ENCODE measurements around the gene DDX3Y.

DDX3Y gene

DNA sequence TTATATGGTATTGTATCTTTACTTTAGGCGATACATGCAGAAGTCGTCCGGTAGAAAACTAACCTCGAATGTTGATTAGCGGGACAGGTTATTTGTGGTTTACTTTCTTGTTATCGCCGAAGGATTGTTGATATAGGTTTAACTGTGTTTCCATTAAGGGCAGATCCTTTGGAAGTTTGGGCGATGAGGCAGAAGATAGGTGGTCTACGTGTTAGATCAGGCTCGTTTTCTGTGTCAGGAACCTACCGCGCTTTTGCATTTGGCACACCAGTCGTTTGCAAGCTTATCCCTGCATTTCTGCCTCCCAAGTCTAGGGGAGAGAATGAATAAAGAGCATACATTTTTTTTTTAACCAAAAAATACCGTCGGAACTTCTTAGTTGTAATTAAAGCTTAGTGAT is 1.2 kb downstream of the DDX3Y start:
- peak overlapping the region; percentile 95 for H3K4me3 ChIP-seq (replicated peaks; ENCODE audit: low read depth, low read length)
- DNase-seq (ENCODE audit: low read depth): peak; percentile 12
- TF ChIP-seq, protein P1, sequence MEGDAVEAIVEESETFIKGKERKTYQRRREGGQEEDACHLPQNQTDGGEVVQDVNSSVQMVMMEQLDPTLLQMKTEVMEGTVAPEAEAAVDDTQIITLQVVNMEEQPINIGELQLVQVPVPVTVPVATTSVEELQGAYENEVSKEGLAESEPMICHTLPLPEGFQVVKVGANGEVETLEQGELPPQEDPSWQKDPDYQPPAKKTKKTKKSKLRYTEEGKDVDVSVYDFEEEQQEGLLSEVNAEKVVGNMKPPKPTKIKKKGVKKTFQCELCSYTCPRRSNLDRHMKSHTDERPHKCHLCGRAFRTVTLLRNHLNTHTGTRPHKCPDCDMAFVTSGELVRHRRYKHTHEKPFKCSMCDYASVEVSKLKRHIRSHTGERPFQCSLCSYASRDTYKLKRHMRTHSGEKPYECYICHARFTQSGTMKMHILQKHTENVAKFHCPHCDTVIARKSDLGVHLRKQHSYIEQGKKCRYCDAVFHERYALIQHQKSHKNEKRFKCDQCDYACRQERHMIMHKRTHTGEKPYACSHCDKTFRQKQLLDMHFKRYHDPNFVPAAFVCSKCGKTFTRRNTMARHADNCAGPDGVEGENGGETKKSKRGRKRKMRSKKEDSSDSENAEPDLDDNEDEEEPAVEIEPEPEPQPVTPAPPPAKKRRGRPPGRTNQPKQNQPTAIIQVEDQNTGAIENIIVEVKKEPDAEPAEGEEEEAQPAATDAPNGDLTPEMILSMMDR (IDR thresholded peaks at IDR 0.05; ENCODE audit: low read length, missing control alignments): no peak

DNA sequence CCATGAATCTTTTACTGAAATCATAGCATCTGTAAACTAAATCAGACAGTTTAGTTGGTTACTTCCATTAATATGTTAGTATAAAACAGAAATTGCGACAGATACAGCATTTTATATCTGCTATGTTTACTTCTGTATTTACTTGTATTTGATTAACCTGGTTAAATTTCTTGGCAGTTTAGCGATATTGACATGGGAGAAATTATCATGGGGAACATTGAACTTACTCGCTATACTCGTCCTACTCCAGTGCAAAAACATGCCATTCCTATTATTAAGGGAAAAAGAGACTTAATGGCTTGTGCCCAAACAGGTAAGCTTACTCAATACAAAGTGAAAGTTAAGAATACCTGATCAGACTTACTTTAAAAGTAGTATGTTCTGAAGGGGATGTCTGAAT is 8.9 kb downstream of the DDX3Y start:
- H3K4me3 ChIP-seq (replicated peaks; ENCODE audit: low read depth, low read length): no peak overlapping the region
- no peak for DNase-seq (ENCODE audit: low read depth)
- TF ChIP-seq, protein P1 (IDR thresholded peaks at IDR 0.05; ENCODE audit: low read length, missing control alignments): no peak

- H3K4me3 ChIP-seq (replicated peaks; ENCODE audit: low read depth, low read length): no peak overlapping the region
- TF ChIP-seq, protein P1 (IDR thresholded peaks at IDR 0.05; ENCODE audit: low read length, missing control alignments): peak; percentile 38
- peak; percentile 70 for DNase-seq (ENCODE audit: low read depth)
Observed at GRCh38 chrY:12928043-12928442, 23.4 kb downstream of the DDX3Y start.

DNA sequence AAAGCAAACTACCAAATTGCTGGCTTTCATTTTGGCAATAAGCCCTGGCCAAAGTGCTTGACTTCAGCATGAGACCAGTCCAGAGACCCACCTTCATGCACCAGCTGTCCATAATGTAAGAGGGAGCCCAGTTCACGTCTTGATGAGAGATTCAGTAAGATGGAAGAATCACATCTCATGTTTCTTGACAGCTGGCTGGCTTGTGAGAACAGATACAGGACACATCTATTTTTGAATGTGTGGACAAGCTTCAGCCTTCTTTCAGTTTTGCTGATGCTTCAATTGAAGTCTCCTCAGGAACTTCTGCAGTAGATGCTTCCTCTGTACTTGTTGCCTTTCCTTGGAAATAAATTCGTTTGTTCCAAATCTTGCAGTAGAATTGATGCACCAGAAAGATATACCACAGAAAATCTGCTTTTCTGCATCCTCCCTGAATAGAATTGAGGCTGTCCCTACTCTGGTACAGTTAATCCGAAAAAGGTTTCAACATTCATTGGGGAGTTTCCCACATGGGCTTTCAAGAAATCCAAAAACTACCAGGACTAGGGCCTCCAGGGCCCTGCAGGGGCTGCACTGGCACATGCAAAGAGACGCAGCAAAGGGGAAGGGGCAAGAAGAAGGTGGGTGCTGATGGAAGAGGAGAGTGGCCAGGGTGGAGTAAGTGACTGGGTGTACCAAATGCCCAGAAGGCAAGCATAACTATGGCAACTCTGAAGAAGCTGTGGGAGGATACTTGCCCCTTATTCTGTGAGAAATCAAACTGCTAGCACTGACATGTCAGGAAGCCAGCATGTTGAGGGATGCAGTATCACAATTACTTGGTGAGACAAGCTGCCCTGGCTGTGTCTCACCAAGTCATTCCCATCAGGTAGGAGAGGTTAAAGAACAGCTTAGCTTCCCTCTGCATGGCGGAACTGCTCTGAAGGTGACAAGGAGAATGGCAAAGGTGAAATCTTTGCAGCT is 37.3 kb downstream of the DDX3Y start:
- DNase-seq (ENCODE audit: low read depth): no peak
- TF ChIP-seq, protein P1 (IDR thresholded peaks at IDR 0.05; ENCODE audit: low read length, missing control alignments): no peak
- H3K4me3 ChIP-seq (replicated peaks; ENCODE audit: low read depth, low read length): no peak overlapping the region

Data from fibroblast of pulmonary artery (primary cell).